ENCODE results near the gene EPM2AIP1. TPM values are rescaled to one million over a fixed set of nuclear protein-coding genes. Genes with fewer than 3 reads are reported as not detected.
"Not testable (repeated sequence)": the region's sequence is repeated elsewhere in the genome, so short reads cannot be mapped to it uniquely, and the experiment has no call there.

Gene EPM2AIP1
- total and polyA plus RNA-seq, 5 donors from 2014 or later = 3.5 to 34.0 (median 7.9) TPM

DNA sequence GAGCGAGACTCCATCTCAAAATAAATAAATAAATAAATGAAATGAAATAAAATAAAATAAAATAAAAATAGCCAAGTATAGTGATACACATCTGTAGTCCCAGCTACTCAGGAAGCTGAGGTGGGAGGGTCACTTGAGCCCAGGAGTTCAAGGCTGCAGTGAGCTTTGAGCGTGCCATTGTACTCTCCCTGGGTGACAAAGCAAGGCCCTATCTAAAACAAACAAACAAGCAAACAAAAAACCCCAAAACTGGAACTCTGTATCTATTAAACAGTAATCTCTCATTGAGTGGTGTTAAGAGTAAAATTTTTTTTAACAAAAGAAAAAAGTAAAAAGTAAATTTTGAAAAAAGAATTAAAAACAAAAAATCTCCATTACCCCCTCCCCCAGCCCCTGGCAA, 20.8 kb downstream of the EPM2AIP1 start:
- Mint-ChIP-seq H3K27me3 (no peaks in the 10 kb centered on the region), H3K36me3 (peaks cover 22% of the 10 kb centered on the region), H3K4me1 (peaks cover 0 to 32% (median 20%) of the 10 kb centered on the region in 4 donors), H3K9me3 (no peaks in the 10 kb centered on the region), H3K27ac (no peak overlapping the region), H3K4me3 (no peak overlapping the region)
- Histone ChIP-seq H3K9me3 (ENCODE audit: control insufficient read depth in 2 of 2, low read length in 2 of 2) (no peaks in the 10 kb centered on the region), H3K27ac (ENCODE audit: insufficient read depth, low read length, poor library complexity, severe bottlenecking) (no peak overlapping the region), H3K4me1 (ENCODE audit: control insufficient read depth, insufficient read depth, low read length, poor library complexity, severe bottlenecking) (peaks cover 6% of the 10 kb centered on the region), H3K4me3 (ENCODE audit: low read depth, low read length) (no peak overlapping the region), H3K36me3 (ENCODE audit: control insufficient read depth, insufficient read depth, low read length) (peaks cover 3% of the 10 kb centered on the region), H3K27me3 (ENCODE audit: control insufficient read depth, insufficient read depth, low read length) (no peaks in the 10 kb centered on the region)
- no peak for ATAC-seq (ENCODE audit: low read depth in 2 of 2)
- no peak for DNase-seq

DNA sequence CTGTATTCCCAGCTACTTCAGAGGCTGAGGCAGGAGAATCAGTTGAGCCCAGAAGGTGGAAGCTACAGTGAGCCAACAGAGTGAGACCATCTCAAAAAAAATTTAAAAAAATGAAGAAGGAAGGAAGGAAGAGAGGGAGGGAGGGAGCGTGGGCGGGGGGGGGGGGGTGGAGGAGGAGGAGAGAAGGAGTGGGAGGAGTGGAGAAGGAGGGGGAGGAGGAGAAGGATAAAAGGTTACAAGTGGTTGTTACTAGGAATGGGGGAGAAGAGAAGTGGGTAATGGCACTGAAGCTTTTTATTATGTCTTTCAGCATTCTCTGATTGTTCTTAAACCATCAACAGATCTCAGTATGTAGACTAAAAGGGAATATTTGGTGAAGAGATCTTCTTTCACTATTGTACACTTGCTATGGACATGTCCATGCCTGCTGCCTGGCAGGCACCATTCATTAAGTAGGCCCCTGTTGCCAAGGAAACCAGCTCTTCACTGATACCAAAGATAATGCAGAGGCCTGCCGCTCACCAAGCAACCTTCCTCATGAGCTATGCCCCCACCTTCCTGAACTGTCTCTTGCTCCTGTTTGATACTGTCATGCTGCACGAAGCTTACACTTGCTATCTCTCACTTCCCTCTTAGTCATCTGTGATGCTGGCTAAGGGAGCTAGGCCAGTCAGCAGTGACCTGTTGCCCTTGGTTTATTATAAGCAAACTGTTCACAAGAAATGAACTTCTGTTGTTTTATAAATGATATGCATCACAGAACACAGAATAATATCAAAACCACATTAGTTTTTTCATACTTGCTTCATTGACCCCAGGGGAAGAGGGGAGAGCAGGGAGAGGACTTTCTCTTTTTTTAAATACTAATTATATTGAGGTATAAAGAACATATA, 23.1 kb downstream of the EPM2AIP1 start:
- Histone ChIP-seq H3K27ac (ENCODE audit: insufficient read depth, low read length, poor library complexity, severe bottlenecking) (peak overlapping the region; percentile 24), H3K4me1 (ENCODE audit: control insufficient read depth, insufficient read depth, low read length, poor library complexity, severe bottlenecking) (peaks cover 6% of the 10 kb centered on the region), H3K27me3 (ENCODE audit: control insufficient read depth, insufficient read depth, low read length) (no peaks in the 10 kb centered on the region), H3K9me3 (ENCODE audit: control insufficient read depth in 2 of 2, low read length in 2 of 2) (no peaks in the 10 kb centered on the region), H3K4me3 (ENCODE audit: low read depth, low read length) (peak overlapping the region; percentile 26), H3K36me3 (ENCODE audit: control insufficient read depth, insufficient read depth, low read length) (no peaks in the 10 kb centered on the region)
- H3K9me3 Mint-ChIP-seq = no peaks in the 10 kb centered on the region
- peak; percentile 90 to 95 for ATAC-seq (ENCODE audit: low read depth in 2 of 2)
- DNase-seq = peak; percentile 7 to 66 (median 26)
- peaks cover 15% of the 10 kb centered on the region for H3K36me3 Mint-ChIP-seq
- H3K4me3 Mint-ChIP-seq = no peak overlapping the region
- peak overlapping the region; percentile 21 to 66 (median 64) for H3K27ac Mint-ChIP-seq
- H3K27me3 Mint-ChIP-seq = no peaks in the 10 kb centered on the region
- H3K4me1 Mint-ChIP-seq = peaks cover 0 to 32% (median 20%) of the 10 kb centered on the region in 4 donors

DNA sequence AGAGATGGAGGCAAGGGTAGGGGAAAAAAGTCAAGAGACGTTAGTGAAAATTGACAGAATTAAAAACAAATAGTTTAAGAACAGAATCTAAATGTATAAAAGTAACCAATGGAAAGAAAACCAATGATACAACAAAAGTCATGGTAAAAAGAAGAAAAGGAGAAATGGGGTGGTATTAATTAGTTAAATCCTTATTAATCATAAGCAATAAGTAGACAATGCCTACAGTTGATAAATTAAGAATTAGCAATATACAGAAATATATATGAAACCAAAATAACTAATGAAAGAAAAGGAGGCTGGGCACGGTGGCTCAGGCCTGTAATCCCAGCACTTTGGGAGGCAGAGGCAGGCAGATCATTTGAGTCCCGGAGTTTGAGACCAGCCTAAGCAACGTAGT, 23.8 kb downstream of the EPM2AIP1 start:
- Histone ChIP-seq H3K4me1 (ENCODE audit: control insufficient read depth, insufficient read depth, low read length, poor library complexity, severe bottlenecking) (peaks cover 6% of the 10 kb centered on the region), H3K36me3 (ENCODE audit: control insufficient read depth, insufficient read depth, low read length) (no peaks in the 10 kb centered on the region), H3K27me3 (ENCODE audit: control insufficient read depth, insufficient read depth, low read length) (no peaks in the 10 kb centered on the region), H3K4me3 (ENCODE audit: low read depth, low read length) (no peak overlapping the region), H3K9me3 (ENCODE audit: control insufficient read depth in 2 of 2, low read length in 2 of 2) (no peaks in the 10 kb centered on the region), H3K27ac (ENCODE audit: insufficient read depth, low read length, poor library complexity, severe bottlenecking) (peak overlapping the region; percentile 24)
- Mint-ChIP-seq H3K4me3 (no peak overlapping the region), H3K9me3 (no peaks in the 10 kb centered on the region), H3K36me3 (peaks cover 13% of the 10 kb centered on the region), H3K4me1 (peaks cover 0 to 30% (median 19%) of the 10 kb centered on the region in 4 donors), H3K27me3 (no peaks in the 10 kb centered on the region), H3K27ac (peak overlapping the region in 2 of 3 donors; percentile 7 to 31)
- no peak for ATAC-seq (ENCODE audit: low read depth in 2 of 2)
- no peak for DNase-seq

DNA sequence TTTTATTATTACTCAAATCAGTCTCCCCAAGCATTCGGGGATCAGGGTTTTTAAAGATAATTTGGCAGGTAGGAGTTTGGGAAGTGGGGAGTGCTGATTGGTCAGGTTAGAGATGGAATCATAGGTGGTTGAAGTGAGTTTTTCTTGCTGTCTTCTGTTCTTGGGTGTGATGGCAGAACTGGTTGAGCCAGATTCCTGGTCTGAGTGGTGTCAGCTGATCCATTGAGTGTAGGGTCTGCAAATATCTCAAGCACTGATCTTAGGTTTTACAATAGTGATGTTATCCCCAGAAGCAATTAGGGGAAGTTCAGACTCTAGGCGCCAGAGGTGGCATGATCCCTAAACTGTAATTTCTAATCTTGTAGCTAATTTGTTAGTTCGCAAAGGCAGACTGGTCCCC, 27.5 kb downstream of the EPM2AIP1 start:
- H3K9me3 ChIP-seq (ENCODE audit: control insufficient read depth in 2 of 2, low read length in 2 of 2) = no peaks in the 10 kb centered on the region

DNA sequence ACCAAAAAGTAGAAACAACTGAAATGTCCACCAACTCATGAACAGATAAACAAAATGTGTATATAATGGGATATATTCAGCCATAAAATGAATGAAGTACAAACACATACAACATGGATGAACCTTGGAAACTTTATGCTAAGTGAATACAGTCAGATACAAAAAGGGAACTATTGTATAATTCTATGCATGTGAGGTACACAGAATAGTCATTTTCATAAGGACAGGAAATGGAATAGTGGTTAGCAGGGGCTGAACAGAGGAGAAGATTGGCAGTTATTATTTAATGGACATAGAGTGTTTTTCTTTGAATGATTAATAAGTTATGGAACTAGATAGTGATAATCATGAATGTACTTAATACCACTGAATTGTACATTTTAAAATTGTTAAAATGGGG, 28.1 kb downstream of the EPM2AIP1 start:
- H3K4me1 Mint-ChIP-seq = peaks cover 0 to 8% (median 6%) of the 10 kb centered on the region in 4 donors
- no peaks in the 10 kb centered on the region for H3K36me3 ChIP-seq (ENCODE audit: control insufficient read depth, insufficient read depth, low read length)

More for the DNA sequence above, 27.5 kb downstream of the EPM2AIP1 start:
- Mint-ChIP-seq H3K4me3 (no peak overlapping the region), H3K9me3 (no peaks in the 10 kb centered on the region), H3K27ac (no peak overlapping the region), H3K27me3 (no peaks in the 10 kb centered on the region), H3K4me1 (peaks cover 0 to 12% (median 10%) of the 10 kb centered on the region in 4 donors), H3K36me3 (no peaks in the 10 kb centered on the region)
- Histone ChIP-seq H3K4me3 (ENCODE audit: low read depth, low read length) (no peak overlapping the region), H3K36me3 (ENCODE audit: control insufficient read depth, insufficient read depth, low read length) (no peaks in the 10 kb centered on the region), H3K4me1 (ENCODE audit: control insufficient read depth, insufficient read depth, low read length, poor library complexity, severe bottlenecking) (peaks cover 6% of the 10 kb centered on the region), H3K27me3 (ENCODE audit: control insufficient read depth, insufficient read depth, low read length) (no peaks in the 10 kb centered on the region), H3K27ac (ENCODE audit: insufficient read depth, low read length, poor library complexity, severe bottlenecking) (no peak overlapping the region)
- ATAC-seq (ENCODE audit: low read depth in 2 of 2) (no peak), DNase-seq (no peak)

DNA sequence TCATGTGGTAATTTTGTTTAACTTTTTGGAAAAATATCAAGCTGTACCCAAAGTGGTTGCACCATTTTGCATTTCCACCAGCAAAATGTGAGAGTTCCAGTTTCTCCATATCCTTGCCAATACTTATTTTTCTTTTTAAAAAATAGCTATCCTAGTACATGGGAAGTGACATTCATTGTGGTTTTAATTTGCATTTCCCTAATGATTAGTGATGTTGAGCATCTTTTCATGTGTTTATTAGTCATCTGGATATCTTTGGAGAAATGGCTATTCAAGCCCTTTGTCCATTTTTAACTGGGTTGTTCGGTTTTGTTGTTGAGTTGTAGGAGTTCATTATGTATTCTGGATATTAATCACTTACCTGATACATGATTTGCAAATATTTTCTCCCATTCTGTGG, 28.6 kb downstream of the EPM2AIP1 start:
- H3K9me3 Mint-ChIP-seq = no peaks in the 10 kb centered on the region
- ATAC-seq (ENCODE audit: low read depth in 2 of 2) (no peak), DNase-seq (no peak)
- no peak overlapping the region for H3K4me3 Mint-ChIP-seq
- H3K4me1 Mint-ChIP-seq = peaks cover 0 to 4% (median 3%) of the 10 kb centered on the region in 4 donors
- Histone ChIP-seq H3K4me1 (ENCODE audit: control insufficient read depth, insufficient read depth, low read length, poor library complexity, severe bottlenecking) (no peaks in the 10 kb centered on the region), H3K4me3 (ENCODE audit: low read depth, low read length) (no peak overlapping the region), H3K27ac (ENCODE audit: insufficient read depth, low read length, poor library complexity, severe bottlenecking) (no peak overlapping the region), H3K36me3 (ENCODE audit: control insufficient read depth, insufficient read depth, low read length) (no peaks in the 10 kb centered on the region), H3K27me3 (ENCODE audit: control insufficient read depth, insufficient read depth, low read length) (no peaks in the 10 kb centered on the region), H3K9me3 (ENCODE audit: control insufficient read depth in 2 of 2, low read length in 2 of 2) (no peaks in the 10 kb centered on the region)
- no peaks in the 10 kb centered on the region for H3K27me3 Mint-ChIP-seq
- no peaks in the 10 kb centered on the region for H3K36me3 Mint-ChIP-seq
- H3K27ac Mint-ChIP-seq = peak overlapping the region in 1 of 3 donors; percentile 47

More for the DNA sequence above, 28.1 kb downstream of the EPM2AIP1 start:
- Histone ChIP-seq H3K27ac (ENCODE audit: insufficient read depth, low read length, poor library complexity, severe bottlenecking) (no peak overlapping the region), H3K4me3 (ENCODE audit: low read depth, low read length) (no peak overlapping the region), H3K27me3 (ENCODE audit: control insufficient read depth, insufficient read depth, low read length) (no peaks in the 10 kb centered on the region), H3K4me1 (ENCODE audit: control insufficient read depth, insufficient read depth, low read length, poor library complexity, severe bottlenecking) (peaks cover 3% of the 10 kb centered on the region), H3K9me3 (ENCODE audit: control insufficient read depth in 2 of 2, low read length in 2 of 2) (no peaks in the 10 kb centered on the region)
- Mint-ChIP-seq H3K27me3 (no peaks in the 10 kb centered on the region), H3K4me3 (no peak overlapping the region), H3K27ac (peak overlapping the region in 1 of 3 donors; percentile 47), H3K9me3 (no peaks in the 10 kb centered on the region), H3K36me3 (no peaks in the 10 kb centered on the region)
- DNase-seq (no peak), ATAC-seq (ENCODE audit: low read depth in 2 of 2) (no peak)

DNA sequence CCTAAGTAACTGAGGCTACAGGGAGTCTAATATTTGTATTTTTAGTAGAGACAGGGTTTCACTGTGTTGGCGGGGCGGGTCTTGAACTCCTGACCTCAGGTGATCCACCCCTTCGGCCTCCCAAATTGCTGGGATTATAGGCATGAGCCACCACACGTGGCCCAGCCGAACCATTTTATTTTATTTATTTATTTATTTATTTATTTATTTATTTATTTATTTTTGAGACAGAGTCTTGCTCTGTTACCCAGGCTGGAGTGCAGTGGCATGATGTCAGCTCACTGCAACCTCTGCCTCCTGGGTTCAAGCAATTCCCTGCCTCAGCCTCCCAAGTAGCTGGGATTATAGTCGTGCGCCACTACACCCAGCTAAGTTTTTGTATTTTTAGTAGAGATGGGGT, 29.9 kb downstream of the EPM2AIP1 start:
- H3K9me3 Mint-ChIP-seq; H3K9me3 ChIP-seq (ENCODE audit: control insufficient read depth in 2 of 2, low read length in 2 of 2); DNase-seq; ATAC-seq (ENCODE audit: low read depth in 2 of 2); H3K4me1 Mint-ChIP-seq; H3K4me3 ChIP-seq (ENCODE audit: low read depth, low read length); H3K4me1 ChIP-seq (ENCODE audit: control insufficient read depth, insufficient read depth, low read length, poor library complexity, severe bottlenecking); H3K36me3 Mint-ChIP-seq; H3K27me3 ChIP-seq (ENCODE audit: control insufficient read depth, insufficient read depth, low read length); H3K27ac Mint-ChIP-seq; H3K27ac ChIP-seq (ENCODE audit: insufficient read depth, low read length, poor library complexity, severe bottlenecking); H3K4me3 Mint-ChIP-seq; H3K27me3 Mint-ChIP-seq; H3K36me3 ChIP-seq (ENCODE audit: control insufficient read depth, insufficient read depth, low read length): not testable (repeated sequence)

DNA sequence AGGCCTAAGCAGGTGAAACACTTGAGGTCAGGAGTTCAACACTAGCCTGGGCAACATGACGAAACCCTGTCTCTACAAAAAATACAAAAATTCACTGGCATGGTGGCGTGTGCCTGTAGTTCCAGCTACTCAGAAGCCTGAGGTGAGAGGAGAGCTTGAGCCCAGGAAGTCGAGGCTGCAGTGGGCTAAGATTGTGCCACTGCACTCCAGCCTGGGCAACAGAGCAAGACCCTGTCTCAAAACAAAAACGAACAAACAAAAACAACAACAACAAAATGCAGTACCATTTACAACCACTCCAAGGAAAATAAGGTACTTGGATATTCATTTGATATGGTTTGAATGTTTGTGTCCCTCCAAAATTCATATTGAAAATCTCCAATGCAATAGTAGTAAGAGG, 32.4 kb downstream of the EPM2AIP1 start:
- no peak overlapping the region for H3K27ac Mint-ChIP-seq
- peaks cover 3% of the 10 kb centered on the region for H3K4me1 ChIP-seq (ENCODE audit: control insufficient read depth, insufficient read depth, low read length, poor library complexity, severe bottlenecking)
- no peaks in the 10 kb centered on the region for H3K27me3 Mint-ChIP-seq
- no peaks in the 10 kb centered on the region for H3K27me3 ChIP-seq (ENCODE audit: control insufficient read depth, insufficient read depth, low read length)
- peaks cover 0 to 6% (median 3%) of the 10 kb centered on the region in 4 donors for H3K4me1 Mint-ChIP-seq
- H3K27ac ChIP-seq (ENCODE audit: insufficient read depth, low read length, poor library complexity, severe bottlenecking) = no peak overlapping the region
- H3K36me3 Mint-ChIP-seq = no peaks in the 10 kb centered on the region
- no peak for DNase-seq
- no peaks in the 10 kb centered on the region for H3K9me3 ChIP-seq (ENCODE audit: control insufficient read depth in 2 of 2, low read length in 2 of 2)
- no peak for ATAC-seq (ENCODE audit: low read depth in 2 of 2)
- H3K9me3 Mint-ChIP-seq = no peaks in the 10 kb centered on the region
- no peaks in the 10 kb centered on the region for H3K36me3 ChIP-seq (ENCODE audit: control insufficient read depth, insufficient read depth, low read length)
- no peak overlapping the region for H3K4me3 Mint-ChIP-seq
- H3K4me3 ChIP-seq (ENCODE audit: low read depth, low read length) = no peak overlapping the region
